Measurements from ENCODE around the gene BCAN. TPM values are rescaled to one million over a fixed set of nuclear protein-coding genes. Genes with fewer than 3 reads are reported as not detected.

Gene BCAN
- total and polyA plus RNA-seq, 10 donors, result 0.10 to 0.11 TPM; not detected in 8

DNA sequence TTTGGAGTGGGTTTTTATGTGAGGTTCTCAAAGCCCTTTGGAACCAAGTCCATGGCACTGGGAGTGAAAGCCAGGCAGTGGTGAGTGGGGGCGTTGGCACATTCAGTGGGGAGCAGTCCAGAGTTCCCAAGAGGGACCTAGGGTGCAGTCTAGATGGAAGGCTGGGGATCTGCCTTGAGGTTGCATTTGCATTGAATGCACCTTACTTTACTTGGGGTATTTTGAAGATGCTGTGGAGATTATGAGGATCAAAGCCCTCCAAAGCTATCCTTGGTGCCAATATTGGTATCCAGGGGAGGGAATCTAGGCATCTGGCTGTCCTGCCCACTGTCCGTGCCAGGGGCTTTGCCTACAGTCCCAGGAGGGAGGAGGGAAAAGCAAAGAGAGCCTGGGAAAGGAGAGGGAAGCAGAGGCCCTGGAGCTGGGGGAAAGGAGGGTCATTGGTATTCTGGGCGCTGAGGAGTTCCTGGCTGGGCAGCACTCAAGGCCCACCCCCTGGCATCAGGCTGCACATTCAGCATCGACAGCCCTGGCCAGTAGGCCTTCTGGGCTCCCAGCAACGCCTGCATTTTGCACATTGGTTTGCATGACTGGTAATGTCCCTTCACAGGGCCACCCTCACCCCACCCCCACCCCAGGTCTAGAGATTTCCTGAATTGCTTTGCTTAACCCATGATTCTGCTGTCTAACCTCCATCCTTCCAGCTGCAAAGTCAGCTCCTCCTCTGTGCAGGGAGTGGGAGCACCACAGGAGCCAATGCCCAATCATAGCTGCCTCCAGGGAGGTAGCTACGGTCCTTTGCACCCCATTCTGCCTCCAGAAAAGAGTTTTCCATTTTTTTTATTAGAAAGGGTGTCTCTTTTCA is 843 bp upstream of the BCAN start:
- no peak overlapping the region for H3K27ac ChIP-seq
- H3K36me3 ChIP-seq, result no peaks in the 10 kb centered on the region
- peaks cover 8 to 100% (median 63%) of the 10 kb centered on the region in 7 donors for H3K27me3 ChIP-seq (replicated peaks in 1 of 7)

GRCh38 chr1:156642265-156643048 is 540 bp downstream of the BCAN start:
- TF ChIP-seq POLR2AphosphoS5 (IDR thresholded peaks at IDR 0.05) (peak in 1 of 3 donors; percentile 4), POLR2A (IDR thresholded peaks at IDR 0.05) (no peak)
- Histone ChIP-seq H3K27me3 (replicated peaks in 1 of 7) (peaks cover 8 to 100% (median 71%) of the 10 kb centered on the region in 7 donors), H3K4me3 (peak overlapping the region in 7 of 8 donors; percentile 18 to 65 (median 30)), H3K9me3 (no peaks in the 10 kb centered on the region), H3K36me3 (no peaks in the 10 kb centered on the region), H3K4me1 (peaks cover 5 to 28% (median 15%) of the 10 kb centered on the region in 6 donors), H3K27ac (no peak overlapping the region)
- WGBS, 5 donors, result 16 to 40% (median 17%) methylated on average over 15 to 40 of the region's 40 CpGs
- DNase-seq, result no peak
- intact Hi-C loops (cut with DNase I; ENCODE audit: low total_unique reads), result no loop called here

More for the DNA sequence above, 843 bp upstream of the BCAN start:
- DNase-seq, result no peak
- peaks cover 5 to 25% (median 15%) of the 10 kb centered on the region in 6 donors for H3K4me1 ChIP-seq
- H3K9me3 ChIP-seq, result no peaks in the 10 kb centered on the region
- H3K4me3 ChIP-seq, result peak overlapping the region in 3 of 8 donors; percentile 30 to 65 (median 35)
- WGBS, 5 donors, result 36 to 40% (median 38%) methylated on average over 6 of the region's 6 CpGs
- intact Hi-C loops (cut with DNase I; ENCODE audit: low total_unique reads), result no loop called here
- TF ChIP-seq, protein P1, sequence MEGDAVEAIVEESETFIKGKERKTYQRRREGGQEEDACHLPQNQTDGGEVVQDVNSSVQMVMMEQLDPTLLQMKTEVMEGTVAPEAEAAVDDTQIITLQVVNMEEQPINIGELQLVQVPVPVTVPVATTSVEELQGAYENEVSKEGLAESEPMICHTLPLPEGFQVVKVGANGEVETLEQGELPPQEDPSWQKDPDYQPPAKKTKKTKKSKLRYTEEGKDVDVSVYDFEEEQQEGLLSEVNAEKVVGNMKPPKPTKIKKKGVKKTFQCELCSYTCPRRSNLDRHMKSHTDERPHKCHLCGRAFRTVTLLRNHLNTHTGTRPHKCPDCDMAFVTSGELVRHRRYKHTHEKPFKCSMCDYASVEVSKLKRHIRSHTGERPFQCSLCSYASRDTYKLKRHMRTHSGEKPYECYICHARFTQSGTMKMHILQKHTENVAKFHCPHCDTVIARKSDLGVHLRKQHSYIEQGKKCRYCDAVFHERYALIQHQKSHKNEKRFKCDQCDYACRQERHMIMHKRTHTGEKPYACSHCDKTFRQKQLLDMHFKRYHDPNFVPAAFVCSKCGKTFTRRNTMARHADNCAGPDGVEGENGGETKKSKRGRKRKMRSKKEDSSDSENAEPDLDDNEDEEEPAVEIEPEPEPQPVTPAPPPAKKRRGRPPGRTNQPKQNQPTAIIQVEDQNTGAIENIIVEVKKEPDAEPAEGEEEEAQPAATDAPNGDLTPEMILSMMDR (IDR thresholded peaks at IDR 0.05 in 8 of 11, conservative IDR thresholded peaks at IDR 0.05 in 3 of 11), result no peak
- TF ChIP-seq POLR2A (IDR thresholded peaks at IDR 0.05) (no peak), POLR2AphosphoS5 (IDR thresholded peaks at IDR 0.05) (no peak)

- no peak overlapping the region for H3K27ac ChIP-seq
- no peaks in the 10 kb centered on the region for H3K9me3 ChIP-seq
- DNase-seq, result no peak
- no peaks in the 10 kb centered on the region for H3K36me3 ChIP-seq
- 46 to 66% (median 61%) methylated on average over 6 to 7 of the region's 7 CpGs for WGBS, 5 donors
- H3K4me1 ChIP-seq, result peaks cover 5 to 28% (median 15%) of the 10 kb centered on the region in 6 donors
- intact Hi-C loops (cut with DNase I; ENCODE audit: low total_unique reads), result no loop called here
- peaks cover 8 to 100% (median 67%) of the 10 kb centered on the region in 7 donors for H3K27me3 ChIP-seq (replicated peaks in 1 of 7)
- TF ChIP-seq POLR2AphosphoS5 (IDR thresholded peaks at IDR 0.05) (no peak), POLR2A (IDR thresholded peaks at IDR 0.05) (no peak)
- TF ChIP-seq, protein P1 (IDR thresholded peaks at IDR 0.05 in 8 of 11, conservative IDR thresholded peaks at IDR 0.05 in 3 of 11), result no peak
- no peak overlapping the region for H3K4me3 ChIP-seq
Observed at GRCh38 chr1:156643049-156643777, 1.3 kb downstream of the BCAN start.

GRCh38 chr1:156643778-156644092 is 1.8 kb downstream of the BCAN start:
- TF ChIP-seq, protein P1 (IDR thresholded peaks at IDR 0.05 in 8 of 11, conservative IDR thresholded peaks at IDR 0.05 in 3 of 11), result no peak
- no peak for TF ChIP-seq POLR2AphosphoS5 (IDR thresholded peaks at IDR 0.05)
- Histone ChIP-seq H3K36me3 (no peaks in the 10 kb centered on the region), H3K27me3 (replicated peaks in 1 of 7) (peaks cover 8 to 100% (median 62%) of the 10 kb centered on the region in 7 donors), H3K27ac (no peak overlapping the region), H3K4me1 (peaks cover 5 to 28% (median 15%) of the 10 kb centered on the region in 6 donors), H3K9me3 (no peaks in the 10 kb centered on the region), H3K4me3 (no peak overlapping the region)
- intact Hi-C loops (cut with DNase I; ENCODE audit: low total_unique reads), result no loop called here
- 16 to 36% (median 20%) methylated on average over 7 of the region's 7 CpGs for WGBS, 5 donors
- no peak for DNase-seq

Data from spleen (tissue), 11 donors.